Epithelial cell of esophagus (primary cell): Measurements from ENCODE around the gene ST3GAL5.
"Not testable (repeated sequence)": the region's sequence is repeated elsewhere in the genome, so short reads cannot be mapped to it uniquely, and the experiment has no call there.

Source experiments
- DNase-seq: peaks from one replicate; pipeline ENCODE4 v3.0.0; 2010; ENCODE audit warnings: low read depth
- H3K4me3 ChIP-seq: 2 replicates; pipeline ENCODE4 v1.5.1; 2011; ENCODE audit warnings: mild to moderate bottlenecking, low read length, control low read depth
- CTCF ChIP-seq: IDR thresholded peaks from 2 replicates; pipeline ENCODE4 v1.5.1; 2011; ENCODE audit warnings: low read depth, mild to moderate bottlenecking, low read length, control low read depth, inconsistent platforms; ENCODE audit not compliant: insufficient read depth; ENCODE audit errors: missing control alignments

ST3GAL5 gene

DNA sequence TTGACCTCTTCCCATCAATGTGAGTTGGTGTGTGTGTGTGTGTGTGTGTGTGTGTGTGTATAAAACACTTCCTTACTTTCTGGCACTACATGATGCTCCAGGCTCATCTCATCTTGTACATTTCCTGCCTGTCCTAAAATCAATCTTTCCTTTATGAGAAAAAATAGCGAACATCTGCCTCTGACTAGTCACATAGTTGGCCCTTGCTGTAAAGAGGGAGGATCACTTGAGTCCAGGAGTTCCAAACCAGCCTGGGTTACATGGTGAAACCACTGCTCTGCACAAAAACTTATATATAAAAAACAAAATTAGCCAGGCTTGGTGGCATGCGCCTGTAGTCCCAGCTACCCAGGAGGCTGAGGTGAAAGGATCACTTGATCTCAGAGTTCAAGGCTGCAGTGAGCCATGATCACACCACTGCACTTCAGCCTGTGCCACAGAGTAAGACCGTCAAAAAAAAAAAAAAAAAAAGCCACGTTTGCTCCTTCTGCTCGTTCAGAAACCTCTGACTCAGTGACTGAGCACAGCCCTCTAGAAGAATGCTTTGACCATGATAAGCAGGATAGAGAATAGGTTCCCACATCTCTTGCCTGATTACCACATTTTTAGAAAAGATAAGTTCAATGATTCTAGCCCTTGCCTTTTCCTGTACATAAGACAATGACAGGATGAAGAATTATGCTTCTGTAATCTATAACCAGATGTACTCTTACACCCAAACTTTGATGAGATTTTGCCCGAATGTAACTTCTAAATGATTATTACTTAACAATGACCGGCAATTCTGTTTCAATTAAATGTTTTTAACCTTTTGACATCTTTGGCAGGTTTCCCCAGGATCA is 45.2 kb upstream of the ST3GAL5 start:
- H3K4me3 ChIP-seq = no peak overlapping the region
- peak; percentile 79 for DNase-seq
- no peak for TF ChIP-seq CTCF

GRCh38 chr2:85931151-85931550 is 42.4 kb upstream of the ST3GAL5 start:
- not testable (repeated sequence) for H3K4me3 ChIP-seq, DNase-seq

DNA sequence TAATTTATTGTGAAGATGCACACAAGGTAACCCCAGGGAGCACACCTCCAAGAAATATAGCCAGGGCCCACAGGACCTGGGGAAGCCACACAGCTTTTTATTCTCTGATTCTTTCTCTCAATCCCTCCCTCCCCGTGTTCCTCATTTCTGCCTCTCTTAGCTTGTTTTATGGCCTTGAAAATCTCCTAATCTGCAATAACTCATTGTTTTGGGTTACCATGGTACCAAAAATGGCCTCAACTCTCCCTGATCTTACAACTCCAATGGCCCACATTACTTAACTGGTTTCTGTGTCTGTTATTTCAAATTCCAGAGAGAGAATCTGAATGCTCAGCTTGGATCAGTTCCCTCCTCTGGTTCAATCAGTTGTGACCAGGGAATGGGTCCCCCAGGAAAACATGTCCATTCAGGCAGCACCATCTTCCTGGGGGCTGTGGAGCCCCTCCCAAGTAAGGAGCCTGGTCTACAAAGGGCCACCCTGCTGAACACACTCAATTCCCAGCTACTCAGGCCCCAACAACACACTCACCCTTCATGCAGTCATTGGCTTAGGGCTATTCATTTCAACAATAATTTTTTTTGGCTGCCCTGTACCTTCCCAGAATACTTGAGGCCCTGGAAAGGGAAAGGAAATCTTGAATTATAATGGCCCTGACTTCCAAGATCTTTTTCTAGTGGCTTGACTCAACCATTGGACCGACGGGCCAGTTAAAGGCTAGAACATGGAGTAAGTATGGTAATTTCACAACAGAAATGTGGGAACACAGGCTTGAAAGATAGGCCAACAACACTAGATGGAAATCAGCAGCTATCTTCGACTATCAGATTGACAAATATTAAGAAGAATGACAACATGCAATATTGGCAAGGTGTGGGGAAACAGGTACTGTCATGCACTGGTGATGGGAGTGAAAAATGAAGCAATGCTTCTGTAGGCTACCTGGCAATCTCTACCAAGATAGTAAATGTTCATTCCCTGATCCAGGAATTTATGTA is 41.6 kb upstream of the ST3GAL5 start:
- peak; percentile 78 for DNase-seq
- TF ChIP-seq CTCF = no peak
- no peak overlapping the region for H3K4me3 ChIP-seq

GRCh38 chr2:85929096-85930050 is 40.6 kb upstream of the ST3GAL5 start:
- DNase-seq = no peak
- H3K4me3 ChIP-seq = no peak overlapping the region
- TF ChIP-seq CTCF = no peak

GRCh38 chr2:85926931-85927661 is 38.3 kb upstream of the ST3GAL5 start:
- H3K4me3 ChIP-seq = no peak overlapping the region
- peak; percentile 56 for DNase-seq
- no peak for TF ChIP-seq CTCF

DNA sequence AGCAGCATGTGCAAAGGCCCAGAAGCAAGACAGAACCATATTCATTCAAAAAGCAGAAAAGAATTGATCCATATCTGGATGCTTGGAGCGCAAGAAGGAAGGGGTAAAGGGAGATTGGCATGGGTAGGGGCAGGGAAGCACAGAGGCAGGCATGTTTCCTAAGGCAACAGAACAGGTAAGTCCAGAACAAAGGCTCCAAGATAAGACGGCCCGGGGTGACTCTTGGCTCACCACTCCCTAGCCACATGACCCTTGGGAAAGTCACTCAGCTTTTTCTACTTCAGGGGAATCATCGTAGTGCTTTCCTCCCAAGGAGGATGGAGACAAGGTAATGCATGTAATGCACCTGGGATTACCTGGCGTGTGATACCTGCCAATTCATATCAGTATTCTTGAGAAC is 37.7 kb upstream of the ST3GAL5 start:
- DNase-seq = peak; percentile 22
- TF ChIP-seq CTCF = no peak
- H3K4me3 ChIP-seq = no peak overlapping the region
